ENCODE results near the gene CTDSPL2. TPM values are rescaled to one million over a fixed set of nuclear protein-coding genes. Genes with fewer than 3 reads are reported as not detected.
A peak's percentile ranks its signal among the peaks of the same experiment; 100 is the strongest.

The CTDSPL2 gene
- total and polyA plus RNA-seq, 2 experiments from 2014 or later: 42.2 to 86.2 TPM

DNA sequence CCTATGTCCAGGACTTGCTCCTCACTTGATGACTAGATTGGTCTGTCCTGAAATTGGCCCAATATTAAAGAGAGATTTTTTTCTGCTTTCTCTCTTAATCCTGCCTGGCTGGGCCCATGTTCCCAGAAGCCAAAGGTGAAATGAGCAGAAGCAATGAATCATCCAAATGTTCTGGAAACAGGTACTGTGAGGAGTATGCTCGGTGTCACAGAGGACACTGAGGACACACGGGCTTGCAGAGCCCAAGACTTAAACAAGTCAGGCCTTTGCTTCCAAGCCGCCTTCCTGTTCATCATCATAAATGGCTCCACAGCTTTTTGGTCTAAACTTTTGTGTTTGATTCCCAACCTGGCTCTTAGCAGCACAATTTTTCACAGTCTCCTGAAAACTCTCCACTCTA is 140.9 kb downstream of the CTDSPL2 start (continued):
- TF ChIP-seq POLR2AphosphoS5 (IDR thresholded peaks at IDR 0.05; ENCODE audit: low read depth) (no peak), ETS1 (IDR thresholded peaks at IDR 0.05) (no peak), ZNF114 (CRISPR knock-in tag; IDR thresholded peaks at IDR 0.05) (no peak), CREB1 (CRISPR knock-in tag; IDR thresholded peaks at IDR 0.05; ENCODE audit: low read depth) (no peak)
- TF ChIP-seq, protein P1, sequence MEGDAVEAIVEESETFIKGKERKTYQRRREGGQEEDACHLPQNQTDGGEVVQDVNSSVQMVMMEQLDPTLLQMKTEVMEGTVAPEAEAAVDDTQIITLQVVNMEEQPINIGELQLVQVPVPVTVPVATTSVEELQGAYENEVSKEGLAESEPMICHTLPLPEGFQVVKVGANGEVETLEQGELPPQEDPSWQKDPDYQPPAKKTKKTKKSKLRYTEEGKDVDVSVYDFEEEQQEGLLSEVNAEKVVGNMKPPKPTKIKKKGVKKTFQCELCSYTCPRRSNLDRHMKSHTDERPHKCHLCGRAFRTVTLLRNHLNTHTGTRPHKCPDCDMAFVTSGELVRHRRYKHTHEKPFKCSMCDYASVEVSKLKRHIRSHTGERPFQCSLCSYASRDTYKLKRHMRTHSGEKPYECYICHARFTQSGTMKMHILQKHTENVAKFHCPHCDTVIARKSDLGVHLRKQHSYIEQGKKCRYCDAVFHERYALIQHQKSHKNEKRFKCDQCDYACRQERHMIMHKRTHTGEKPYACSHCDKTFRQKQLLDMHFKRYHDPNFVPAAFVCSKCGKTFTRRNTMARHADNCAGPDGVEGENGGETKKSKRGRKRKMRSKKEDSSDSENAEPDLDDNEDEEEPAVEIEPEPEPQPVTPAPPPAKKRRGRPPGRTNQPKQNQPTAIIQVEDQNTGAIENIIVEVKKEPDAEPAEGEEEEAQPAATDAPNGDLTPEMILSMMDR (conservative IDR thresholded peaks at IDR 0.05; ENCODE audit: low read depth in 2 of 2): no peak

GRCh38 chr15:44569316-44569715 is 141.9 kb downstream of the CTDSPL2 start:
- Histone ChIP-seq H3K4me2 (no peak overlapping the region), H3K4me1 (ENCODE audit: insufficient read depth) (no peaks in the 10 kb centered on the region), H3F3A (replicated peaks; ENCODE audit: low read depth) (peaks cover 17% of the 10 kb centered on the region; the same call in 1 of the 2 replicates), H2AFZ (no peak overlapping the region), H3K36me3 (ENCODE audit: insufficient read depth) (peaks cover 19% of the 10 kb centered on the region), H3K79me2 (replicated peaks; ENCODE audit: insufficient read depth) (no peaks in the 10 kb centered on the region), H3K9me2 (ENCODE audit: insufficient read depth) (no peaks in the 10 kb centered on the region), H3K27ac (ENCODE audit: low read depth) (no peak overlapping the region), H3K27me3 (ENCODE audit: insufficient read depth) (no peaks in the 10 kb centered on the region), H3K4me3 (no peak overlapping the region), H4K20me1 (replicated peaks; ENCODE audit: insufficient read depth) (no peaks in the 10 kb centered on the region; the same call in 1 of the 2 replicates)
- DNase-seq (ENCODE audit: low spot score) (no peak), ATAC-seq (no peak)
- peaks cover 5% of the 10 kb centered on the region for H3K27me3 Mint-ChIP-seq (ENCODE audit: insufficient read depth, low read depth, poor library complexity)
- H3K9me3 Mint-ChIP-seq: peaks cover 23% of the 10 kb centered on the region
- no peaks in the 10 kb centered on the region for H3K4me1 Mint-ChIP-seq
- no peak overlapping the region for H3K4me3 Mint-ChIP-seq
- peaks cover 61% of the 10 kb centered on the region for H3K36me3 Mint-ChIP-seq (ENCODE audit: low read depth)
- peak overlapping the region; percentile 52; the same call in 1 of the 2 replicates for H3K27ac Mint-ChIP-seq
- TF ChIP-seq ZNF114 (CRISPR knock-in tag; IDR thresholded peaks at IDR 0.05) (no peak), JUNB (IDR thresholded peaks at IDR 0.05; ENCODE audit: unreplicated experiment) (no peak), EZH2phosphoT487 (IDR thresholded peaks at IDR 0.05; ENCODE audit: unreplicated experiment) (no peak), ETS1 (IDR thresholded peaks at IDR 0.05) (no peak), NANOG (IDR thresholded peaks at IDR 0.05; ENCODE audit: borderline replicate concordance) (no peak), STAT1 (IDR thresholded peaks at IDR 0.05; ENCODE audit: unreplicated experiment) (no peak), POLR2AphosphoS5 (IDR thresholded peaks at IDR 0.05; ENCODE audit: low read depth) (no peak), EZH2 (IDR thresholded peaks at IDR 0.05; ENCODE audit: low read depth, unreplicated experiment) (no peak)
- TF ChIP-seq, protein P2, sequence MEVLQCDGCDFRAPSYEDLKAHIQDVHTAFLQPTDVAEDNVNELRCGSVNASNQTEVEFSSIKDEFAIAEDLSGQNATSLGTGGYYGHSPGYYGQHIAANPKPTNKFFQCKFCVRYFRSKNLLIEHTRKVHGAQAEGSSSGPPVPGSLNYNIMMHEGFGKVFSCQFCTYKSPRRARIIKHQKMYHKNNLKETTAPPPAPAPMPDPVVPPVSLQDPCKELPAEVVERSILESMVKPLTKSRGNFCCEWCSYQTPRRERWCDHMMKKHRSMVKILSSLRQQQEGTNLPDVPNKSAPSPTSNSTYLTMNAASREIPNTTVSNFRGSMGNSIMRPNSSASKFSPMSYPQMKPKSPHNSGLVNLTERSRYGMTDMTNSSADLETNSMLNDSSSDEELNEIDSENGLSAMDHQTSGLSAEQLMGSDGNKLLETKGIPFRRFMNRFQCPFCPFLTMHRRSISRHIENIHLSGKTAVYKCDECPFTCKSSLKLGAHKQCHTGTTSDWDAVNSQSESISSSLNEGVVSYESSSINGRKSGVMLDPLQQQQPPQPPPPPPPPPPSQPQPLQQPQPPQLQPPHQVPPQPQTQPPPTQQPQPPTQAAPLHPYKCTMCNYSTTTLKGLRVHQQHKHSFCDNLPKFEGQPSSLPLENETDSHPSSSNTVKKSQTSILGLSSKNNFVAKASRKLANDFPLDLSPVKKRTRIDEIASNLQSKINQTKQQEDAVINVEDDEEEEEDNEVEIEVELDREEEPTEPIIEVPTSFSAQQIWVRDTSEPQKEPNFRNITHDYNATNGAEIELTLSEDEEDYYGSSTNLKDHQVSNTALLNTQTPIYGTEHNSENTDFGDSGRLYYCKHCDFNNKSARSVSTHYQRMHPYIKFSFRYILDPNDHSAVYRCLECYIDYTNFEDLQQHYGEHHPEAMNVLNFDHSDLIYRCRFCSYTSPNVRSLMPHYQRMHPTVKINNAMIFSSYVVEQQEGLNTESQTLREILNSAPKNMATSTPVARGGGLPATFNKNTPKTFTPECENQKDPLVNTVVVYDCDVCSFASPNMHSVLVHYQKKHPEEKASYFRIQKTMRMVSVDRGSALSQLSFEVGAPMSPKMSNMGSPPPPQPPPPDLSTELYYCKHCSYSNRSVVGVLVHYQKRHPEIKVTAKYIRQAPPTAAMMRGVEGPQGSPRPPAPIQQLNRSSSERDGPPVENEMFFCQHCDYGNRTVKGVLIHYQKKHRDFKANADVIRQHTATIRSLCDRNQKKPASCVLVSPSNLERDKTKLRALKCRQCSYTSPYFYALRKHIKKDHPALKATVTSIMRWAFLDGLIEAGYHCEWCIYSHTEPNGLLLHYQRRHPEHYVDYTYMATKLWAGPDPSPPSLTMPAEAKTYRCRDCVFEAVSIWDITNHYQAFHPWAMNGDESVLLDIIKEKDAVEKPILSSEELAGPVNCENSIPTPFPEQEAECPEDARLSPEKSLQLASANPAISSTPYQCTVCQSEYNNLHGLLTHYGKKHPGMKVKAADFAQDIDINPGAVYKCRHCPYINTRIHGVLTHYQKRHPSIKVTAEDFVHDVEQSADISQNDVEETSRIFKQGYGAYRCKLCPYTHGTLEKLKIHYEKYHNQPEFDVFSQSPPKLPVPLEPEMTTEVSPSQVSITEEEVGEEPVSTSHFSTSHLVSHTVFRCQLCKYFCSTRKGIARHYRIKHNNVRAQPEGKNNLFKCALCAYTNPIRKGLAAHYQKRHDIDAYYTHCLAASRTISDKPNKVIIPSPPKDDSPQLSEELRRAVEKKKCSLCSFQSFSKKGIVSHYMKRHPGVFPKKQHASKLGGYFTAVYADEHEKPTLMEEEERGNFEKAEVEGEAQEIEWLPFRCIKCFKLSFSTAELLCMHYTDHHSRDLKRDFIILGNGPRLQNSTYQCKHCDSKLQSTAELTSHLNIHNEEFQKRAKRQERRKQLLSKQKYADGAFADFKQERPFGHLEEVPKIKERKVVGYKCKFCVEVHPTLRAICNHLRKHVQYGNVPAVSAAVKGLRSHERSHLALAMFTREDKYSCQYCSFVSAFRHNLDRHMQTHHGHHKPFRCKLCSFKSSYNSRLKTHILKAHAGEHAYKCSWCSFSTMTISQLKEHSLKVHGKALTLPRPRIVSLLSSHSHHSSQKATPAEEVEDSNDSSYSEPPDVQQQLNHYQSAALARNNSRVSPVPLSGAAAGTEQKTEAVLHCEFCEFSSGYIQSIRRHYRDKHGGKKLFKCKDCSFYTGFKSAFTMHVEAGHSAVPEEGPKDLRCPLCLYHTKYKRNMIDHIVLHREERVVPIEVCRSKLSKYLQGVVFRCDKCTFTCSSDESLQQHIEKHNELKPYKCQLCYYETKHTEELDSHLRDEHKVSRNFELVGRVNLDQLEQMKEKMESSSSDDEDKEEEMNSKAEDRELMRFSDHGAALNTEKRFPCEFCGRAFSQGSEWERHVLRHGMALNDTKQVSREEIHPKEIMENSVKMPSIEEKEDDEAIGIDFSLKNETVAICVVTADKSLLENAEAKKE (CRISPR knock-in tag; IDR thresholded peaks at IDR 0.05): no peak
